Measurements from ENCODE around the gene STON2.

Gene STON2

DNA sequence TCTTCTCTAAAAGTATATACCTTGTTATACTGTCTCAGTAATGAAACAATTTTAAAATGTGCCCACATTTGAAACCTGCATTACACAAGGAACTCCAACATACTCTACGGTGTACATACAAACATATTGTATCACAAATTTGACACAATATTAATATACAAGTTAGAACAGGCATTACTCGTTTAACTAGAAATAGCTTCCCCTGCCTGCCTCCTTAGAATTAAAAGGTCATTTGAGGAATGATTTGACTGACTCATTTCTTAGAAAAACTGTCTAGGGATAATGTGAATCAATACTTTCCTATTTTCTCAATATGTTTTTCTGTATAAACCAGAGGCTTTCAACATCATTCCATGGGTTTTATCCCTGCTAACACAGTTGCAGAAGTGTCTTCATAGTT, 73.7 kb downstream of the STON2 start:
- H3K27ac ChIP-seq = no peak overlapping the region
- no peak overlapping the region for H3K4me3 ChIP-seq (ENCODE audit: low read depth, low read length)
- DNase-seq = no peak
- in situ Hi-C loops (cut with HindIII; ENCODE audit: low pct_ligation_motif_present, low sequenced_read_pairs) = no loop called here
- no peaks in the 10 kb centered on the region for H3K27me3 ChIP-seq (replicated peaks)
- TF ChIP-seq, protein P1, sequence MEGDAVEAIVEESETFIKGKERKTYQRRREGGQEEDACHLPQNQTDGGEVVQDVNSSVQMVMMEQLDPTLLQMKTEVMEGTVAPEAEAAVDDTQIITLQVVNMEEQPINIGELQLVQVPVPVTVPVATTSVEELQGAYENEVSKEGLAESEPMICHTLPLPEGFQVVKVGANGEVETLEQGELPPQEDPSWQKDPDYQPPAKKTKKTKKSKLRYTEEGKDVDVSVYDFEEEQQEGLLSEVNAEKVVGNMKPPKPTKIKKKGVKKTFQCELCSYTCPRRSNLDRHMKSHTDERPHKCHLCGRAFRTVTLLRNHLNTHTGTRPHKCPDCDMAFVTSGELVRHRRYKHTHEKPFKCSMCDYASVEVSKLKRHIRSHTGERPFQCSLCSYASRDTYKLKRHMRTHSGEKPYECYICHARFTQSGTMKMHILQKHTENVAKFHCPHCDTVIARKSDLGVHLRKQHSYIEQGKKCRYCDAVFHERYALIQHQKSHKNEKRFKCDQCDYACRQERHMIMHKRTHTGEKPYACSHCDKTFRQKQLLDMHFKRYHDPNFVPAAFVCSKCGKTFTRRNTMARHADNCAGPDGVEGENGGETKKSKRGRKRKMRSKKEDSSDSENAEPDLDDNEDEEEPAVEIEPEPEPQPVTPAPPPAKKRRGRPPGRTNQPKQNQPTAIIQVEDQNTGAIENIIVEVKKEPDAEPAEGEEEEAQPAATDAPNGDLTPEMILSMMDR (IDR thresholded peaks at IDR 0.05; ENCODE audit: low read depth, low read length, missing control alignments) = no peak
- no peaks in the 10 kb centered on the region for H3K36me3 ChIP-seq (replicated peaks)

DNA sequence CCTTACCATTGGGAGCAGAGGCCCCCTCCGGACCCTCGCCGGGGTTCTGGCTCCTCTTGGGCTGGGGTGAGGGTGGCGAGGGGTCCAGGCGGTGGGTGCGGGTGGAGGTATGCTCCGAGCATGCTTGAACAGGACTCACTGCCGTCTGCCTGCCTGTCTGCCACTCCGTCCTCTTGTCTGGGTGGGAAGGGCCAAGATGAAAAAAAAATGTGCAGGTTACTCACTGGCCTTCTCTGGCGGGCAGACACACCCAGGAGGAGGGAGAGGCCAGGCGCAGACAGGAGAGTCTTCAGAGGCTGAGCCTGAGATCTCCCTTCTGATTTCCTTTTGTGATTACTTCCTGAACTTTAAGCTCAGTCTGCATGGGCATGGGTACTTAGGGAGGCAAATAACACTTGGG, 76.1 kb downstream of the STON2 start:
- Histone ChIP-seq H3K4me3 (ENCODE audit: low read depth, low read length) (no peak overlapping the region), H3K27ac (no peak overlapping the region), H3K36me3 (replicated peaks) (no peaks in the 10 kb centered on the region), H3K27me3 (replicated peaks) (no peaks in the 10 kb centered on the region)
- TF ChIP-seq, protein P1 (IDR thresholded peaks at IDR 0.05; ENCODE audit: low read depth, low read length, missing control alignments) = no peak
- in situ Hi-C loops (cut with HindIII; ENCODE audit: low pct_ligation_motif_present, low sequenced_read_pairs) = no loop called here
- no peak for DNase-seq

DNA sequence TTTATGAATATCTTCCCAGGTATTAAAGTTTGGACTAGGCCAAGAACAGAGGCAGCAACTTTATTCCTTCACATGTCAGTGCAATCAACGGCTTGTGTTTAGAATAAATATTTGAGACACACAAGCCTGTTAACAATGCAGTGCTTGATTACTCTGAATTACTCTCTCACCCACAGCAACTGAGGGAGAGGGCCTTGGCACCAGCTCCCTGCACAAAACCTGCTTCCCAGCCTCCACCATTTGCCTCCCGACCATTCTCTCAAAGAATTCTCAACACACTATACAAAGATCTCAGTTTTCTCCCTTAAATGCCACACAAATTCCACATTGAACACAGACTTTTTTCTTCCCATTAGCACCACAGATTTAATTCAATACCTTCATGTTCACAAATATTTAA, 77.0 kb downstream of the STON2 start:
- H3K4me3 ChIP-seq (ENCODE audit: low read depth, low read length) = no peak overlapping the region
- no peak for DNase-seq
- TF ChIP-seq, protein P1 (IDR thresholded peaks at IDR 0.05; ENCODE audit: low read depth, low read length, missing control alignments) = no peak
- H3K27me3 ChIP-seq (replicated peaks) = no peaks in the 10 kb centered on the region
- no peak overlapping the region for H3K27ac ChIP-seq
- no peaks in the 10 kb centered on the region for H3K36me3 ChIP-seq (replicated peaks)
- in situ Hi-C loops (cut with HindIII; ENCODE audit: low pct_ligation_motif_present, low sequenced_read_pairs) = no loop called here

DNA sequence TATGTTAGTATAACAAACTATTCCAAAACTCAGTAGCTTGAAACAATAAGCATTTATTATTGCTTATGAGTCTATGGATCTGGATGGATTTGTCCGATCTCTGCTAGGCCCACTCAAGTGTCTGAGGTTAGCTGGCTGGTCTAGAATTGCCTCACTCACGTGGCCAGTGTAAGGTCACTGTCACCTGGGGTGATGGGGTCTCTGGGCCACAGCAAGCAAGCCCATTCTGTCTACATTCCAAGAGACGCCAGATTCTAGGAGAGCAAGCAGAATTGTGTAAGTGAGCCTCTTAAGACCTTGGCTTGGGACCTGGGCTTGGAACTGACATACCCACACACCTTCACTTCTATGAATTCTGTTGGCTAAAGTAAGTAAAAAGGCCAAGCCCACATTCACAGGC, 80.2 kb downstream of the STON2 start:
- in situ Hi-C loops (cut with HindIII; ENCODE audit: low pct_ligation_motif_present, low sequenced_read_pairs) = no loop called here
- TF ChIP-seq, protein P1 (IDR thresholded peaks at IDR 0.05; ENCODE audit: low read depth, low read length, missing control alignments) = no peak
- H3K27ac ChIP-seq = no peak overlapping the region

DNA sequence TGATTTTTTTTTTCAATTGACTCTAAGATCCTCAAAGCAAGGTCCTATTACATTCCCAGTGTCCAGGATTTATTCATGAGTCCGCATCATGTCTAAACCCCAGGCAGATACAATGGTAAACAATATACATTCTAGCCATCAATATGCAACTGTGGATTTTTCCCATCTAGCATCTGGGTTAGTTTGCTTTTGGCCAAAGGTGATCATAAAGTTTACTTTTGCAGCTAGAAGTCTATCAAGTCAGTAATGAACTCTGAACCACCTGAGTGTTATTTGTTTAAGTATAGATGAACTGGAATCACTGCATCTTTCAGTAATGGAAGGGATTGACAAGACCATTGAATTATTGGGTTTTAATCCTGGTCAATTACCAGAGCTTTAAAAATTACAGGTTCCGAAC, 80.8 kb downstream of the STON2 start:
- no peak overlapping the region for H3K27ac ChIP-seq
- H3K4me3 ChIP-seq (ENCODE audit: low read depth, low read length) = no peak overlapping the region
- no peaks in the 10 kb centered on the region for H3K36me3 ChIP-seq (replicated peaks)
- H3K27me3 ChIP-seq (replicated peaks) = no peaks in the 10 kb centered on the region
- TF ChIP-seq, protein P1 (IDR thresholded peaks at IDR 0.05; ENCODE audit: low read depth, low read length, missing control alignments) = no peak
- in situ Hi-C loops (cut with HindIII; ENCODE audit: low pct_ligation_motif_present, low sequenced_read_pairs) = no loop called here
- no peak for DNase-seq

More for the DNA sequence above, 80.2 kb downstream of the STON2 start:
- no peak for DNase-seq
- H3K27me3 ChIP-seq (replicated peaks) = no peaks in the 10 kb centered on the region
- H3K36me3 ChIP-seq (replicated peaks) = no peaks in the 10 kb centered on the region
- no peak overlapping the region for H3K4me3 ChIP-seq (ENCODE audit: low read depth, low read length)

DNA sequence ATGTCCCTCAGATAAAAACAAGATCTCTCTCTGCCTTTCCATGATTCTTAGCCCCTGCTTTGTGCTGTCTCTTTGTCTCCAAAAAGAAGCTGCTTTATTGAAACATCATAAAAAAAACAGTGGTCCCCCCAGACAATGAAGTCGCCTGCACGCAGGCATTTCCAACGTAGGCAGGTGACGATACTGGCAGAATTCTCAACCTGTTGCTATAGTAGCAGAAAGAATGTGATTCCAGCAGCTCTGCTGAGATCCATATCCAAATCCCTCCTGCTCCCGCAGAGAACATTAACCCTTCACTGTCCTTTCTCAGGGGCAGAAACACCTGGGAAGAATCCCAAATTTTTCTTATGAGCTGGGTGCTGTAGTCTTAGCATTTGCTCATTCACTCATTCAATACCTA, 84.8 kb downstream of the STON2 start:
- no peaks in the 10 kb centered on the region for H3K27me3 ChIP-seq (replicated peaks)
- no peaks in the 10 kb centered on the region for H3K36me3 ChIP-seq (replicated peaks)
- no peak overlapping the region for H3K27ac ChIP-seq
- in situ Hi-C loops (cut with HindIII; ENCODE audit: low pct_ligation_motif_present, low sequenced_read_pairs) = no loop called here
- TF ChIP-seq, protein P1 (IDR thresholded peaks at IDR 0.05; ENCODE audit: low read depth, low read length, missing control alignments) = no peak
- H3K4me3 ChIP-seq (ENCODE audit: low read depth, low read length) = no peak overlapping the region
- DNase-seq = no peak
